Right lobe of liver (tissue), 6 donors: ENCODE measurements around the gene CCDC85C. TPM values are rescaled to one million over a fixed set of nuclear protein-coding genes. Genes with fewer than 3 reads are reported as not detected.
A peak's percentile ranks its signal among the peaks of the same experiment; 100 is the strongest.

Experiments used
- ATAC-seq, 4 donors: fragments of 200-7000 bp; cut with Tn5 transposase; one replicate each; pipeline ENCODE4 v1.9.1; 2020; ENCODE audit warnings: mild to moderate bottlenecking in 4 of 4, moderate library complexity in 4 of 4
- DNase-seq, 3 donors: peaks; one replicate each; pipeline ENCODE4 v3.0.0-alpha.2; 2020
- H3K27ac ChIP-seq, 3 donors: fragments of 200-600 bp; one replicate each; pipeline ENCODE4 v1.8.0; 2022
- H3K27me3 ChIP-seq, 2 donors: fragments of 200-600 bp; one replicate each; pipeline ENCODE4 v1.8.0; 2022
- H3K36me3 ChIP-seq, 4 donors: fragments of 200-600 bp; sonication (generic) in 1 of 4; one replicate each; pipeline versions ENCODE4 v1.5.1 to v1.8.0; 2017 to 2022; ENCODE audit warnings: control low read depth in 1 of 4
- H3K4me1 ChIP-seq, 4 donors: fragments of 200-600 bp; sonication (generic) in 1 of 4; one replicate each; pipeline versions ENCODE4 v1.5.1 to v1.8.0; 2017 to 2022; ENCODE audit warnings: control low read depth in 1 of 4
- H3K4me3 ChIP-seq, 3 donors: fragments of 200-600 bp; one replicate each; pipeline ENCODE4 v1.8.0; 2022
- H3K9me3 ChIP-seq, 4 donors: fragments of 200-600 bp; sonication (generic) in 1 of 4; one replicate each; pipeline versions ENCODE4 v1.5.1 to v1.8.0; 2017 to 2022; ENCODE audit warnings: control low read depth in 1 of 4
- CTCF ChIP-seq, 4 donors: fragments of 200-600 bp in 3 of 4; fragments of 450-650 bp in 1 of 4; IDR thresholded peaks; one replicate each; pipeline versions ENCODE4 v1.5.1 to v1.8.0; 2016 to 2022; ENCODE audit warnings: antibody characterized with exemption in 4 of 4, mild to moderate bottlenecking in 2 of 4
- POLR2A ChIP-seq: fragments of 450-650 bp; IDR thresholded peaks from one replicate; pipeline ENCODE4 v1.6.1; 2017; ENCODE audit warnings: antibody characterized with exemption, mild to moderate bottlenecking
- WGBS: methylation state at CpG from one replicate; pipeline ENCODE4 v1.1.6; 2018; ENCODE audit warnings: low coverage, low lambda C conversion rate; ENCODE audit not compliant: insufficient coverage; ENCODE audit errors: missing lambda C conversion rate; 5-methylcytosine and 5-hydroxymethylcytosine counted together
- intact Hi-C, 2 donors: fragments of 100-400 bp; cut with DNase I; formaldehyde crosslinking; loops; one replicate each; pipeline versions ENCODE4 v1.11.2 to v1.14.1; 2022
- total RNA-seq, 6 experiments: library from RNA; depleted of rRNA in 2 of 6; stranded (reverse); fragments of >200 nt in 2 of 6; fragmentation: NEBNext Ultra II Directional in 3 of 6; extraction: Animal tissue kit (Norgen Biotek cat#: 25700) in 3 of 6; gene quantifications; one replicate each; pipeline versions ENCODE4 v1.1.0 to v1.2.4, GENCODE V29; 2016 to 2023
- donor health status: DM: no; HTN: yes; CAD: no.
- donor health status: DM: no; HTN: no; CAD: no.
- donor health status: DM: no; HTN: no; CAD: no.
- donor health status: DM: no; HTN: yes; CAD: no.
- donor health status: DM: no; HTN: yes; CAD: no.

Gene CCDC85C
- total RNA-seq, 6 experiments from 2014 or later: 13.6 to 32.8 (median 21.8) TPM

- DNase-seq (peak; percentile 67 to 86 (median 85)), ATAC-seq (peak; percentile 49 to 74 (median 62))
- Histone ChIP-seq H3K27ac (peak overlapping the region; percentile 65 to 93 (median 84)), H3K36me3 (no peaks in the 10 kb centered on the region), H3K4me3 (peak overlapping the region in 1 of 3 donors; percentile 18), H3K9me3 (no peaks in the 10 kb centered on the region), H3K27me3 (no peaks in the 10 kb centered on the region), H3K4me1 (peaks cover 0 to 94% (median 44%) of the 10 kb centered on the region in 4 donors)
- WGBS: 32% methylated on average over 8 of the region's 10 CpGs
- TF ChIP-seq CTCF (IDR thresholded peaks at IDR 0.05): no peak
- TF ChIP-seq POLR2A: no peak
- intact Hi-C loops: no loop called here
Measured at GRCh38 chr14:99571303-99571986, 32.6 kb downstream of the CCDC85C start.

- no peak overlapping the region for H3K4me3 ChIP-seq
- WGBS: 28% methylated on average over 4 of the region's 12 CpGs
- no peak for TF ChIP-seq CTCF (IDR thresholded peaks at IDR 0.05)
- intact Hi-C loops: no loop called here
- no peaks in the 10 kb centered on the region for H3K27me3 ChIP-seq
- no peaks in the 10 kb centered on the region for H3K9me3 ChIP-seq
- DNase-seq (no peak), ATAC-seq (no peak)
- H3K36me3 ChIP-seq: no peaks in the 10 kb centered on the region
- H3K4me1 ChIP-seq: peaks cover 0 to 94% (median 45%) of the 10 kb centered on the region in 4 donors
- peak overlapping the region; percentile 61 to 93 (median 84) for H3K27ac ChIP-seq
Measured at GRCh38 chr14:99570544-99571302, 33.3 kb downstream of the CCDC85C start.

GRCh38 chr14:99569725-99570543, 34.1 kb downstream of the CCDC85C start:
- no peaks in the 10 kb centered on the region for H3K27me3 ChIP-seq
- DNase-seq: peak; percentile 65 to 85 (median 84)
- intact Hi-C loops: no loop called here
- no peaks in the 10 kb centered on the region for H3K9me3 ChIP-seq
- H3K36me3 ChIP-seq: no peaks in the 10 kb centered on the region
- H3K27ac ChIP-seq: peak overlapping the region; percentile 13 to 93 (median 84)
- peaks cover 0 to 94% (median 44%) of the 10 kb centered on the region in 4 donors for H3K4me1 ChIP-seq
- no peak overlapping the region for H3K4me3 ChIP-seq
- ATAC-seq: peak; percentile 27 to 60 (median 55)
- 47% methylated on average over 4 of the region's 14 CpGs for WGBS
- TF ChIP-seq CTCF (IDR thresholded peaks at IDR 0.05) (no peak), POLR2A (no peak)
